Measurements from ENCODE around the gene LSM7.
"Not testable (repeated sequence)": the region's sequence is repeated elsewhere in the genome, so short reads cannot be mapped to it uniquely, and the experiment has no call there.

Gene LSM7

DNA sequence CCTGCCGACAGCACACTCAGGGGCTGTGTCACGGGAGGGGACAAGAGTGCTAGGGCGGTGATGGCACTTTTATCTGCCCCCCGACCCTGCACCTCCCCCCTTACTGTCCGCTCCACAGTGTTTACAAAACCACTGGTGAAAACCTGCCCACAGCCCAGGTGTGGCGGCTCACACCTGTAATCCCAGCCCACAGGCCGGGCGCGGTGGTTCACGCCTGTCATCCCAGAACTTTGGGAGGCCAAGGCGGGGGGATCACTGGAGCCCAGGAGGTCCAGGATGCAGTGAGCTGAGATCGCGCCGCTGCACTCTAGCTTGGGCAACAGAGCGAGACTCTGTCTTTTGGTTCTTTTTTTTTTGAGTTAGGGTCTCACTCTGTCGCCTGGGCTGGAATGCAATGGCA lies 32.2 kb downstream of the LSM7 start:
- DNase-seq (ENCODE audit: low read depth): no peak

GRCh38 chr19:2294687-2295335 lies 33.6 kb downstream of the LSM7 start:
- no peak for DNase-seq (ENCODE audit: low read depth)

- DNase-seq (ENCODE audit: low read depth): no peak
Observed at GRCh38 chr19:2291185-2291751, 37.1 kb downstream of the LSM7 start.

- DNase-seq (ENCODE audit: low read depth): no peak
Observed at GRCh38 chr19:2290441-2291184, 37.8 kb downstream of the LSM7 start.

- no peak for DNase-seq (ENCODE audit: low read depth)
Observed at GRCh38 chr19:2289714-2290435, 38.5 kb downstream of the LSM7 start.

DNA sequence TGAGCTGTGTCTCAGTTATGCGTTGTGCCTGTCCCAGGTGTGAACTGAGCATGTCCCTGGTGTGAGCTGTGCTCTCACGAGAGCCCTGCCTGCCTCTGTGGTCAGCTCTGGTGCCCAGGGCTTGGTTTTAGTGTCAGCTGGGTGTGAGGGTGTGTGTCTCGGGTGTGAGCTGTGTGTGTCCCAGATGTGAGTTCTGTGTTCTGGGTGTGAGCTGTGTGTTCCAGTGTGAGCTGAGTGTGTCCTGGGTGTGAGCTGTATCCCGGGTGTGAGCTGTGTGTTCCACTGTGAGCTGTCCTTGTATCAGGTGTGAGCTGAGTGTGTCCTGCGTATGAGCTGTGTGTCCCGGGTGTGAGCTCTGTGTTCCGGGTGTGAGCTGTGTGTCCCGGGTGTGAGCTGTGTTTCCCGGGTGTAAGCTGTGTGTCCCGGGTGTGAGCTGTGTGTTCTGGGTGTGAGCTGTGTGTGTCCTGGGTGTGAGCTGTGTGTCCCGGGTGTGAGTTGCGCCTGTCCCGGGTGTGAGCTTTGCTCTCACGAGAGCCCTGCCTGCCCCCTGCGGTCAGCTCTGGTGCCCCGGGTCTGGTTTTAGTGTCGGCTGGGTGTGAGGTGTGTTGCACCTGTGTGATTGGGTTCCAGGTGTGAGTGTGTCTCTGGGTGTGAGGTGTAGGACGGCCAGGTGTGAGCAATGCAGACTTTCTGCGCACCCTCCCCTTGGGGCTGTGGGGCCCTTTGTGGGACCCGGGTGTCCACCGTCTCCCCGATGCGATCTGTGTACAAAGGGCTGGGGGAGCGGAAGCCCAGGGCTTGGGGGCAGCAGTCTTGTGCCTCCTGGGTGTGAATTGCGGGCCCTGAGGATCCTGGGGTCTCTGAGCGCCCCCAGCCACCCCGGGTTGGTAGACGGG lies 39.3 kb downstream of the LSM7 start:
- DNase-seq (ENCODE audit: low read depth): no peak

GRCh38 chr19:2288338-2288817 lies 40.0 kb downstream of the LSM7 start:
- no peak for DNase-seq (ENCODE audit: low read depth)

GRCh38 chr19:2287585-2288337 lies 40.6 kb downstream of the LSM7 start:
- DNase-seq (ENCODE audit: low read depth): no peak

- no peak for DNase-seq (ENCODE audit: low read depth)
Observed at GRCh38 chr19:2286402-2287140, 41.8 kb downstream of the LSM7 start.

- no peak for DNase-seq (ENCODE audit: low read depth)
Observed at GRCh38 chr19:2283835-2284507, 44.4 kb downstream of the LSM7 start.

- DNase-seq (ENCODE audit: low read depth): no peak
Observed at GRCh38 chr19:2282862-2283237, 45.5 kb downstream of the LSM7 start.

DNA sequence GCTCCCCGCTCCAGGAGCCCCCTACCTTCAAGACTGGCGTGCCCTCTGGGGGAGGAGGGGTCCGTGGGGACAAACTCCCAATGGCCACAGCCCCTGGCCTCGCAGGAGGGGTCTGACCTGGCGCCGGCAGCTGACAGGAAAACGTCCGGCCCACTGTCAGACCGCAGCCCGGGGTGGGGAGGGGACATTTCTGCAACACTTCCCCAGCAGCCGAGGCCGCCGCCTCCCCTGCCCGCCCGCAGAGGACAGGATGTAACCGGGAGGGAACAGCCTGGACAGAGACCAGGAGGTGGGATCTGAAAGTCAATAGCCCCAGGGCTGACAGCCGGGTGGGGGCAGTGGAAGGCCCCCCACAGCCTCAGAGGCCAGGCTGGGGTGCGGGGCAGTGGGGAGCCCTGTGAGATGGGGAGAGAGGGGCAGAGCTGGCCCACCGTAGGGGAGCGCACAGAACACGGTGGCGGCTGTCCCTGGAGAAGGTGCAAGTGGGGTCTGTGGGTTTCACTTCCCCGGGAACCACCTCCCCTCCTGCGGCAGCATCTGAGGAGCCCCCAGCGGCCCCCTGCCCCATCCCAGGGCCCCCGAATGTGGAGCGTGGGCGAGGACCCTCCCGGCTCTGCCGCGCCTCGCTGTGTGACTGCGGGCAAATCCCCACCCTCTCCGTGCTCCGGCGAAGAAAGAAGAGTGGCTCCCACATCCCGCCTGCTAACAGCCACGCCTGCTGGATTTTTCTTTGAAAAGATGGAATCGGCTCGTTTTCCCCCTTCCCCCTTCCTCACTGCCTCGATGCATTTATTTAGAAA lies 46.1 kb downstream of the LSM7 start, which contains the start of gene PEAK3:
PEAK3 (minus strand) TSS at position 114 of the 800 bp plus-strand sequence. CDS start 1,244 bp downstream, outside the sequence.
- no peak for DNase-seq (ENCODE audit: low read depth)

- not testable (repeated sequence) for DNase-seq (ENCODE audit: low read depth)
Observed at GRCh38 chr19:2281265-2282061, 46.9 kb downstream of the LSM7 start.

- DNase-seq (ENCODE audit: low read depth): no peak
Observed at GRCh38 chr19:2280633-2281264, 47.6 kb downstream of the LSM7 start.

GRCh38 chr19:2278459-2279158 lies 49.8 kb downstream of the LSM7 start:
- DNase-seq (ENCODE audit: low read depth): no peak

GRCh38 chr19:2277138-2277537 lies 51.2 kb downstream of the LSM7 start:
- DNase-seq (ENCODE audit: low read depth): no peak

Data from stimulated activated CD8-positive, alpha-beta memory T cell treated with anti-CD3 and anti-CD28 coated beads, Interleukin-15, amount 100 ng/mL, for 24 hours (primary cell).